ENCODE data around the gene CERT1. TPM values are rescaled to one million over a fixed set of nuclear protein-coding genes. Genes with fewer than 3 reads are reported as not detected.

The CERT1 gene
- total RNA-seq, 1 donor = 50.3 TPM

DNA sequence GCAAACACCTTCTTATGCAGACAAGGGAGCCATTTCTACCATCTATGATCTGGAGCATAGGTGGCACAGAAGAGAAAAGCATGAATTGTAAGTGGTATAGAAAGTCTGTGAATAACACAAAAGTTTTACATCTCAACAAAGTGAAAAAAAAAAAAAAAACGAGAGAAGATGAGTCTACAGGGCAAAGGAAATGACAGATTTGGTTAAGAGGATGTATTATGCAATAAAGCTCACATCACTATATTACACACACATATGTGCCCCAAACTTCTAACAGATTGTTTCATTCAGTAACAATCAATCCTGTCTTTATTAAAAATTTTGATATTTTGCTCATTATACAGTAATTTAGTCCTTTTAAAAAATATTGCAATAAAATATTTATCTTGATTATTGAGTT lies 49.8 kb downstream of the CERT1 start:
- Histone ChIP-seq H4K20me1 (ENCODE audit: insufficient read depth, low read length) (peaks cover 6% of the 10 kb centered on the region), H3K27me3 (ENCODE audit: insufficient read depth, low read length) (no peaks in the 10 kb centered on the region), H3K79me2 (ENCODE audit: insufficient read depth, low read length) (peaks cover 68% of the 10 kb centered on the region), H3K4me1 (ENCODE audit: insufficient read depth, low read length) (peaks cover 4% of the 10 kb centered on the region), H3K27ac (ENCODE audit: low read depth, low read length) (no peak overlapping the region), H2AFZ (ENCODE audit: low read length) (no peak overlapping the region), H3K4me3 (ENCODE audit: insufficient read depth, low read length) (no peak overlapping the region), H3K9me3 (ENCODE audit: low read depth, low read length) (no peaks in the 10 kb centered on the region), H3K36me3 (ENCODE audit: insufficient read depth, low read length) (no peaks in the 10 kb centered on the region), H3K4me2 (ENCODE audit: insufficient read depth, low read length) (no peak overlapping the region)
- TF ChIP-seq, protein P1, sequence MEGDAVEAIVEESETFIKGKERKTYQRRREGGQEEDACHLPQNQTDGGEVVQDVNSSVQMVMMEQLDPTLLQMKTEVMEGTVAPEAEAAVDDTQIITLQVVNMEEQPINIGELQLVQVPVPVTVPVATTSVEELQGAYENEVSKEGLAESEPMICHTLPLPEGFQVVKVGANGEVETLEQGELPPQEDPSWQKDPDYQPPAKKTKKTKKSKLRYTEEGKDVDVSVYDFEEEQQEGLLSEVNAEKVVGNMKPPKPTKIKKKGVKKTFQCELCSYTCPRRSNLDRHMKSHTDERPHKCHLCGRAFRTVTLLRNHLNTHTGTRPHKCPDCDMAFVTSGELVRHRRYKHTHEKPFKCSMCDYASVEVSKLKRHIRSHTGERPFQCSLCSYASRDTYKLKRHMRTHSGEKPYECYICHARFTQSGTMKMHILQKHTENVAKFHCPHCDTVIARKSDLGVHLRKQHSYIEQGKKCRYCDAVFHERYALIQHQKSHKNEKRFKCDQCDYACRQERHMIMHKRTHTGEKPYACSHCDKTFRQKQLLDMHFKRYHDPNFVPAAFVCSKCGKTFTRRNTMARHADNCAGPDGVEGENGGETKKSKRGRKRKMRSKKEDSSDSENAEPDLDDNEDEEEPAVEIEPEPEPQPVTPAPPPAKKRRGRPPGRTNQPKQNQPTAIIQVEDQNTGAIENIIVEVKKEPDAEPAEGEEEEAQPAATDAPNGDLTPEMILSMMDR (IDR thresholded peaks at IDR 0.05; ENCODE audit: extremely low read depth, low read depth, low read length) = no peak
- peak; percentile 49 for DNase-seq (ENCODE audit: insufficient read length, low spot score, missing footprints)

DNA sequence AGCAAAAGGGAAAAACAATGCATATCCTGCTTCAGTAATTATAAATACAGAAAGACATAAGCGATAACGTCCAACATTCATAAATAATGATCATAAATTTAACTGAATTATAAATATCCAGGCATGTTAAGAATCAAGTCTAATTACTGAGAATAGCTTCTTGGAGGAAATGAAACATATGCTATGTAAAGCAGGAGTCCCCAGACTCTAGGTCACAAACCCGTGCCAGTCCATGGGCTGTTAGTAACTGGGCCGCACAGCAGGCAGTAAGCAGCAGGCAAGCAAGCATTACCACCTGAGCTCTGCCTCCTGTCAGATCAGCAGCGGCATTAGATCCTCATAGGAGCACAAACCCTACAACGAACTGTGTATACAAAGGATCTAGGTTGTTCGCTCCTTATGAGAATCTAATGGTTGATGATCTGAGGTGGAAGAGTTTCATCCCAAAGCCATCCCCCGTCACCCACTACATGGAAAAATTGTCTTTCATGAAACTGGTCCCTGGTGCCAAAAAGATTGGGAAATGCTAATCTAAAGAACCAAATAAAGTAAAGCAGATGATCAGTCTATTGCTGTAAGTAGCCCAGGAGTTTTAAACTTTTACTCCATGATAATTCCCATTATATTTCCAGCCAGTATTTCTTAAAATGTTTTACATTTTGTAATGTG lies 50.4 kb downstream of the CERT1 start:
- TF ChIP-seq, protein P1 (IDR thresholded peaks at IDR 0.05; ENCODE audit: extremely low read depth, low read depth, low read length) = no peak
- Histone ChIP-seq H3K4me3 (ENCODE audit: insufficient read depth, low read length) (no peak overlapping the region), H3K9me3 (ENCODE audit: low read depth, low read length) (no peaks in the 10 kb centered on the region), H3K27ac (ENCODE audit: low read depth, low read length) (no peak overlapping the region), H3K36me3 (ENCODE audit: insufficient read depth, low read length) (no peaks in the 10 kb centered on the region), H3K79me2 (ENCODE audit: insufficient read depth, low read length) (peaks cover 62% of the 10 kb centered on the region), H3K4me1 (ENCODE audit: insufficient read depth, low read length) (peaks cover 4% of the 10 kb centered on the region), H3K27me3 (ENCODE audit: insufficient read depth, low read length) (no peaks in the 10 kb centered on the region), H3K4me2 (ENCODE audit: insufficient read depth, low read length) (no peak overlapping the region), H2AFZ (ENCODE audit: low read length) (no peak overlapping the region), H4K20me1 (ENCODE audit: insufficient read depth, low read length) (peaks cover 6% of the 10 kb centered on the region)
- DNase-seq (ENCODE audit: insufficient read length, low spot score, missing footprints) = no peak

GRCh38 chr5:75460532-75460931 lies 50.9 kb downstream of the CERT1 start:
- Histone ChIP-seq H3K4me1 (ENCODE audit: insufficient read depth, low read length) (peaks cover 4% of the 10 kb centered on the region), H3K27me3 (ENCODE audit: insufficient read depth, low read length) (no peaks in the 10 kb centered on the region), H3K79me2 (ENCODE audit: insufficient read depth, low read length) (peaks cover 57% of the 10 kb centered on the region), H3K4me2 (ENCODE audit: insufficient read depth, low read length) (no peak overlapping the region), H3K4me3 (ENCODE audit: insufficient read depth, low read length) (no peak overlapping the region), H3K36me3 (ENCODE audit: insufficient read depth, low read length) (no peaks in the 10 kb centered on the region), H3K9me3 (ENCODE audit: low read depth, low read length) (no peaks in the 10 kb centered on the region), H4K20me1 (ENCODE audit: insufficient read depth, low read length) (peaks cover 4% of the 10 kb centered on the region), H3K27ac (ENCODE audit: low read depth, low read length) (no peak overlapping the region), H2AFZ (ENCODE audit: low read length) (no peak overlapping the region)
- DNase-seq (ENCODE audit: insufficient read length, low spot score, missing footprints) = no peak
- TF ChIP-seq, protein P1 (IDR thresholded peaks at IDR 0.05; ENCODE audit: extremely low read depth, low read depth, low read length) = no peak

DNA sequence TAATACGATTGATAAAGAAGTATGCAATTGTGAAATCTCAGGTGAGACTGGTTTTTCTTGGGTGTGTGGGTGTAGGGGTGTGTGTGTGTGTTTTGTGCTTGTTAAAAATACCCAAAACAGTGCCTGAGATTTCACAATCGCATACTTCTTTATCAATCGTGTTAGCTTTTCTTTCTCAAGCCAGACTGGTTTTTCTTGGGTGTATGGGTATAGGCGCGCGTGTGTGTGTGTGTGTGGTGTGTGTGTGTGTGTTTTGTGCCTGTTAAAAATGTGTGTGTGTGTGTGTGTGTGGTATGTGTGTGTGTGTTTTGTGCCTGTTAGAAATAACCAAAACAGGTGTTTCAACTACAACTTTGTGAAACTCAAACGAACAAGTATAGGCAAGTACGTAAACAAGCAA lies 53.7 kb downstream of the CERT1 start:
- TF ChIP-seq, protein P1 (IDR thresholded peaks at IDR 0.05; ENCODE audit: extremely low read depth, low read depth, low read length) = no peak
- no peak overlapping the region for H3K27ac ChIP-seq (ENCODE audit: low read depth, low read length)
- H3K4me2 ChIP-seq (ENCODE audit: insufficient read depth, low read length) = no peak overlapping the region
- H4K20me1 ChIP-seq (ENCODE audit: insufficient read depth, low read length) = peaks cover 2% of the 10 kb centered on the region
- H2AFZ ChIP-seq (ENCODE audit: low read length) = no peak overlapping the region
- DNase-seq (ENCODE audit: insufficient read length, low spot score, missing footprints) = no peak
- H3K36me3 ChIP-seq (ENCODE audit: insufficient read depth, low read length) = no peaks in the 10 kb centered on the region
- peaks cover 4% of the 10 kb centered on the region for H3K4me1 ChIP-seq (ENCODE audit: insufficient read depth, low read length)
- H3K27me3 ChIP-seq (ENCODE audit: insufficient read depth, low read length) = no peaks in the 10 kb centered on the region
- H3K9me3 ChIP-seq (ENCODE audit: low read depth, low read length) = no peaks in the 10 kb centered on the region
- no peak overlapping the region for H3K4me3 ChIP-seq (ENCODE audit: insufficient read depth, low read length)
- H3K79me2 ChIP-seq (ENCODE audit: insufficient read depth, low read length) = peaks cover 42% of the 10 kb centered on the region
